ENCODE measurements around the gene ADAMTS2.

DNA sequence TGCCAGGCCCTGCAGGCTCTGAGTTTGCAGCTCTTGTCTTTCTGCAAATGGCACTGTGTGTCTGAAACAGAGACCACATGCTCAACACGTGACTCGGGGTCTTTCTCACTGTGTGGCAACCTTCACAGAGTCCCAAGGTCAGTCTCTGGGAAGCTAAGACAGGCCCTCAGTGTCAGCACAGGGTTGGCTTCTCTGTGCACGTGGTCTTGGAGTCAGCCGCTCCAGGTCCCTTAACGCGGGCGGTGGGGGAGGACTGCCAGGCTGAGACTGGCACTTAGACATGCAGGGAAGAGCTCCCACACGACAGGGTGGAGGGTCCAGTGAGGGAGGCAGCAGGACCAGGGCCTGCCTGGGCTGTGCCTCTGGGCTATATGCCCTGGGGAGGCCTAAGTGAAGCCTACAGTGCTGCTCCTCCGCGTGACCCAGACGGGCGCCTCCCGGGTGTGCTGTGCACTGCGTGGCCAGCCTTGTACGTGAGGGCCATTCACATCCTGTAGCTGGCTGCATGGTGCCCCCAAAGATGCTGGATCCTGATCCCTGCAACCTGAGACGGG is 76.8 kb downstream of the ADAMTS2 start:
- TF ChIP-seq JUND (IDR thresholded peaks at IDR 0.05) (no peak), YY1 (IDR thresholded peaks at IDR 0.05; ENCODE audit: extremely low read depth, insufficient replicate concordance, low read depth, low read length) (no peak), SP1 (IDR thresholded peaks at IDR 0.05; ENCODE audit: low read depth) (no peak), POLR2A (IDR thresholded peaks at IDR 0.05; ENCODE audit: borderline replicate concordance, extremely low read depth, insufficient read depth, insufficient read length) (no peak)
- TF ChIP-seq, protein P1, sequence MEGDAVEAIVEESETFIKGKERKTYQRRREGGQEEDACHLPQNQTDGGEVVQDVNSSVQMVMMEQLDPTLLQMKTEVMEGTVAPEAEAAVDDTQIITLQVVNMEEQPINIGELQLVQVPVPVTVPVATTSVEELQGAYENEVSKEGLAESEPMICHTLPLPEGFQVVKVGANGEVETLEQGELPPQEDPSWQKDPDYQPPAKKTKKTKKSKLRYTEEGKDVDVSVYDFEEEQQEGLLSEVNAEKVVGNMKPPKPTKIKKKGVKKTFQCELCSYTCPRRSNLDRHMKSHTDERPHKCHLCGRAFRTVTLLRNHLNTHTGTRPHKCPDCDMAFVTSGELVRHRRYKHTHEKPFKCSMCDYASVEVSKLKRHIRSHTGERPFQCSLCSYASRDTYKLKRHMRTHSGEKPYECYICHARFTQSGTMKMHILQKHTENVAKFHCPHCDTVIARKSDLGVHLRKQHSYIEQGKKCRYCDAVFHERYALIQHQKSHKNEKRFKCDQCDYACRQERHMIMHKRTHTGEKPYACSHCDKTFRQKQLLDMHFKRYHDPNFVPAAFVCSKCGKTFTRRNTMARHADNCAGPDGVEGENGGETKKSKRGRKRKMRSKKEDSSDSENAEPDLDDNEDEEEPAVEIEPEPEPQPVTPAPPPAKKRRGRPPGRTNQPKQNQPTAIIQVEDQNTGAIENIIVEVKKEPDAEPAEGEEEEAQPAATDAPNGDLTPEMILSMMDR (IDR thresholded peaks at IDR 0.05 in 2 of 3, conservative IDR thresholded peaks at IDR 0.05 in 1 of 3; ENCODE audit: borderline replicate concordance in 1 of 3, insufficient read depth in 1 of 3, low read depth in 2 of 3, low read length in 2 of 3): no peak

Data from HCT116 (cell line).